HG03097 (cell line): ENCODE data around the gene POLD2.
"Not testable (repeated sequence)": the region's sequence is repeated elsewhere in the genome, so short reads cannot be mapped to it uniquely, and the experiment has no call there.

Source experiments
- ATAC-seq: cut with Tn5 transposase; IDR thresholded peaks from one replicate; pipeline ENCODE4 v1.9.1; 2021; ENCODE audit not compliant: unreplicated experiment, low FRiP score

The POLD2 gene

GRCh38 chr7:44139311-44140010 is 16.1 kb upstream of the POLD2 start:
- no peak for ATAC-seq

- ATAC-seq: no peak
Measured at GRCh38 chr7:44138698-44139097, 15.3 kb upstream of the POLD2 start.

- no peak for ATAC-seq
Measured at GRCh38 chr7:44136731-44137130, 13.4 kb upstream of the POLD2 start.

GRCh38 chr7:44134943-44135628 is 11.7 kb upstream of the POLD2 start:
- ATAC-seq: no peak

- ATAC-seq: no peak
Measured at GRCh38 chr7:44133295-44133694, 9.9 kb upstream of the POLD2 start.

- ATAC-seq: no peak
Measured at GRCh38 chr7:44132039-44132438, 8.7 kb upstream of the POLD2 start.

- no peak for ATAC-seq
Measured at GRCh38 chr7:44131173-44132029, 8.1 kb upstream of the POLD2 start.

GRCh38 chr7:44128721-44129582 is 5.6 kb upstream of the POLD2 start:
- ATAC-seq: no peak

GRCh38 chr7:44127161-44127560 is 3.8 kb upstream of the POLD2 start:
- ATAC-seq: no peak

- not testable (repeated sequence) for ATAC-seq
Measured at GRCh38 chr7:44126574-44126973, 3.2 kb upstream of the POLD2 start.

GRCh38 chr7:44124822-44125202 is 1.5 kb upstream of the POLD2 start:
- no peak for ATAC-seq

- no peak for ATAC-seq
Measured at GRCh38 chr7:44122529-44122928, 819 bp downstream of the POLD2 start.

GRCh38 chr7:44121761-44122420 is 1.5 kb downstream of the POLD2 start:
- no peak for ATAC-seq

- ATAC-seq: no peak
Measured at GRCh38 chr7:44120395-44120794, 3.0 kb downstream of the POLD2 start.

GRCh38 chr7:44119829-44120380 is 3.4 kb downstream of the POLD2 start:
- ATAC-seq: no peak

- ATAC-seq: no peak
Measured at GRCh38 chr7:44117801-44118429, 5.4 kb downstream of the POLD2 start.

- no peak for ATAC-seq
Measured at GRCh38 chr7:44116789-44117666, 6.3 kb downstream of the POLD2 start.

GRCh38 chr7:44116087-44116788 is 7.1 kb downstream of the POLD2 start:
- ATAC-seq: no peak
